NCI-H82 treated with DMSO at 0.1 percent for 48 hours (cell line): Measurements from ENCODE around the gene TTC13.
"Not testable (repeated sequence)": the region's sequence is repeated elsewhere in the genome, so short reads cannot be mapped to it uniquely, and the experiment has no call there.

Experiments
- DNase-seq: peaks from one replicate; lab custom pipeline; 2025; ENCODE audit not compliant: unreplicated experiment; lab: John Stamatoyannopoulos, UW

The TTC13 gene

GRCh38 chr1:230978491-230979388 is at the start of gene TTC13, which contains the start of gene ARV1:
TSS of gene TTC13 (minus strand) at chr1:230978861. CDS start at chr1:230978830, 31 bp downstream.
TSS of gene ARV1 (plus strand) at chr1:230979094. CDS start at chr1:230979106, 12 bp downstream.
- DNase-seq, result peak; percentile 99

- no peak for DNase-seq
Measured at GRCh38 chr1:231027971-231028370, 49.3 kb upstream of the TTC13 start.

- DNase-seq, result no peak
Measured at GRCh38 chr1:231027136-231027925, 48.7 kb upstream of the TTC13 start.

- no peak for DNase-seq
Measured at GRCh38 chr1:231026576-231026975, 47.9 kb upstream of the TTC13 start.

GRCh38 chr1:231023150-231023549 is 44.5 kb upstream of the TTC13 start:
- no peak for DNase-seq

- DNase-seq, result not testable (repeated sequence)
Measured at GRCh38 chr1:231022543-231022942, 43.9 kb upstream of the TTC13 start.

- no peak for DNase-seq
Measured at GRCh38 chr1:231021540-231022031, 42.9 kb upstream of the TTC13 start.

- DNase-seq, result no peak
Measured at GRCh38 chr1:231020816-231021215, 42.2 kb upstream of the TTC13 start.

- no peak for DNase-seq
Measured at GRCh38 chr1:231020139-231020601, 41.5 kb upstream of the TTC13 start.

- DNase-seq, result no peak
Measured at GRCh38 chr1:231019711-231020110, 41.0 kb upstream of the TTC13 start.

- DNase-seq, result no peak
Measured at GRCh38 chr1:231016966-231017365, 38.3 kb upstream of the TTC13 start.

- no peak for DNase-seq
Measured at GRCh38 chr1:231016234-231016633, 37.6 kb upstream of the TTC13 start.

- no peak for DNase-seq
Measured at GRCh38 chr1:231013391-231014015, 34.8 kb upstream of the TTC13 start.

GRCh38 chr1:231011963-231012362 is 33.3 kb upstream of the TTC13 start:
- DNase-seq, result no peak

GRCh38 chr1:231011360-231011759 is 32.7 kb upstream of the TTC13 start:
- DNase-seq, result no peak

GRCh38 chr1:231007535-231007934 is 28.9 kb upstream of the TTC13 start:
- not testable (repeated sequence) for DNase-seq

- DNase-seq, result no peak
Measured at GRCh38 chr1:231001892-231002291, 23.2 kb upstream of the TTC13 start.

GRCh38 chr1:231000639-231001038 is 22.0 kb upstream of the TTC13 start:
- no peak for DNase-seq

- DNase-seq, result no peak
Measured at GRCh38 chr1:231000201-231000600, 21.5 kb upstream of the TTC13 start.

- DNase-seq, result no peak
Measured at GRCh38 chr1:230994860-230995259, 16.2 kb upstream of the TTC13 start.
